Loucy (cell line): ENCODE measurements around the gene UGT1A1.

Source experiments
- H2AFZ ChIP-seq: fragments of 200-600 bp; sonication (generic); 2 replicates; pipeline ENCODE4 v1.6.0; 2016; ENCODE audit warnings: antibody characterized with exemption, mild to moderate bottlenecking, low read length, moderate library complexity
- H3F3A ChIP-seq: fragments of 200-600 bp; 2 replicates; pipeline ENCODE4 v1.6.0; 2016; ENCODE audit warnings: antibody characterized with exemption, low read depth, mild to moderate bottlenecking
- H3K27me3 ChIP-seq: fragments of 200-600 bp; sonication (generic); 2 replicates; pipeline ENCODE4 v1.6.1; 2014; ENCODE audit warnings: low read length, mild to moderate bottlenecking; ENCODE audit not compliant: insufficient read depth, poor library complexity, severe bottlenecking
- H3K36me3 ChIP-seq: fragments of 200-600 bp; sonication (generic); 2 replicates; pipeline ENCODE4 v1.6.1; 2016; ENCODE audit warnings: low read length; ENCODE audit not compliant: insufficient read depth
- H3K4me1 ChIP-seq: fragments of 200-600 bp; sonication (generic); 2 replicates; pipeline ENCODE4 v1.5.1; 2014; ENCODE audit warnings: low read length, mild to moderate bottlenecking; ENCODE audit not compliant: insufficient read depth, poor library complexity, severe bottlenecking
- H3K4me2 ChIP-seq: fragments of 200-600 bp; sonication (generic); 2 replicates; pipeline ENCODE4 v1.6.0; 2014; ENCODE audit warnings: antibody characterized with exemption, low read length, low read depth, mild to moderate bottlenecking; ENCODE audit not compliant: poor library complexity, severe bottlenecking
- H3K4me3 ChIP-seq: fragments of 200-600 bp; sonication (generic); 2 replicates; pipeline ENCODE4 v1.5.1; 2014; ENCODE audit warnings: low read length, mild to moderate bottlenecking, mixed read lengths; ENCODE audit not compliant: poor library complexity, severe bottlenecking
- H3K79me2 ChIP-seq: fragments of 200-600 bp; sonication (generic); 2 replicates; pipeline ENCODE4 v1.6.1; 2014; ENCODE audit warnings: low read length; ENCODE audit not compliant: insufficient read depth
- H3K9ac ChIP-seq: fragments of 200-600 bp; sonication (generic); 2 replicates; pipeline ENCODE4 v1.6.0; 2014; ENCODE audit warnings: mild to moderate bottlenecking, low read depth, low read length, moderate library complexity; ENCODE audit not compliant: poor library complexity, severe bottlenecking
- H3K9me2 ChIP-seq: fragments of 200-600 bp; sonication (generic); replicated peaks from 2 replicates; pipeline ENCODE4 v1.6.1; 2016; ENCODE audit warnings: low read depth, low read length, mixed read lengths
- H3K9me3 ChIP-seq: fragments of 200-600 bp; sonication (generic); 2 replicates; pipeline ENCODE4 v1.6.1; 2014; ENCODE audit warnings: mild to moderate bottlenecking, antibody characterized with exemption, low read length, low read depth; ENCODE audit not compliant: insufficient read depth
- H4K20me1 ChIP-seq: fragments of 200-600 bp; sonication (generic); 2 replicates; pipeline ENCODE4 v1.6.0; 2014; ENCODE audit warnings: antibody characterized with exemption, low read length, mild to moderate bottlenecking; ENCODE audit not compliant: insufficient read depth, poor library complexity, severe bottlenecking
- CTCF ChIP-seq: fragments of 200-600 bp; sonication (generic); conservative IDR thresholded peaks from 2 replicates; pipeline ENCODE4 v1.5.1; 2014; ENCODE audit warnings: mild to moderate bottlenecking, antibody characterized with exemption, low read length
- EZH2phosphoT487 ChIP-seq: fragments of 200-600 bp; IDR thresholded peaks from 2 replicates; pipeline ENCODE4 v1.6.1; 2018; ENCODE audit warnings: antibody characterized with exemption, mild to moderate bottlenecking, moderate library complexity, borderline replicate concordance

Gene UGT1A1

GRCh38 chr2:233773854-233774253 lies 13.8 kb downstream of the UGT1A1 start:
- no peak for TF ChIP-seq EZH2phosphoT487
- TF ChIP-seq CTCF = no peak
- H3K36me3 ChIP-seq = no peaks in the 10 kb centered on the region
- no peaks in the 10 kb centered on the region for H3K4me1 ChIP-seq
- H4K20me1 ChIP-seq = no peaks in the 10 kb centered on the region
- H3K9ac ChIP-seq = no peak overlapping the region
- no peak overlapping the region for H3K4me2 ChIP-seq
- H2AFZ ChIP-seq = no peak overlapping the region
- H3K27me3 ChIP-seq = no peaks in the 10 kb centered on the region
- H3K9me2 ChIP-seq = no peaks in the 10 kb centered on the region
- no peaks in the 10 kb centered on the region for H3K9me3 ChIP-seq
- no peak overlapping the region for H3K4me3 ChIP-seq
- H3K79me2 ChIP-seq = no peaks in the 10 kb centered on the region
- no peaks in the 10 kb centered on the region for H3F3A ChIP-seq

GRCh38 chr2:233775414-233775813 lies 15.3 kb downstream of the UGT1A1 start:
- H3K9me2 ChIP-seq = no peaks in the 10 kb centered on the region
- no peak overlapping the region for H2AFZ ChIP-seq
- H3K79me2 ChIP-seq = no peaks in the 10 kb centered on the region
- H3K9ac ChIP-seq = no peak overlapping the region
- H3K36me3 ChIP-seq = no peaks in the 10 kb centered on the region
- no peaks in the 10 kb centered on the region for H4K20me1 ChIP-seq
- TF ChIP-seq CTCF = no peak
- no peak for TF ChIP-seq EZH2phosphoT487
- no peak overlapping the region for H3K4me2 ChIP-seq
- no peaks in the 10 kb centered on the region for H3K4me1 ChIP-seq
- no peaks in the 10 kb centered on the region for H3K27me3 ChIP-seq
- no peaks in the 10 kb centered on the region for H3F3A ChIP-seq
- no peak overlapping the region for H3K4me3 ChIP-seq
- H3K9me3 ChIP-seq = no peaks in the 10 kb centered on the region

- no peaks in the 10 kb centered on the region for H3K4me1 ChIP-seq
- no peaks in the 10 kb centered on the region for H3K36me3 ChIP-seq
- no peak within 1 kb of the TSS for H3K4me3 ChIP-seq
- H3K4me2 ChIP-seq = no peak within 1 kb of the TSS
- no peaks in the 10 kb centered on the region for H3K9me3 ChIP-seq
- TF ChIP-seq CTCF = no peak
- TF ChIP-seq EZH2phosphoT487 = no peak
- H3F3A ChIP-seq = no peaks in the 10 kb centered on the region
- no peak within 1 kb of the TSS for H3K9ac ChIP-seq
- no peaks in the 10 kb centered on the region for H3K9me2 ChIP-seq
- H2AFZ ChIP-seq = no peak within 1 kb of the TSS
- no peaks in the 10 kb centered on the region for H3K27me3 ChIP-seq
- H3K79me2 ChIP-seq = no peaks in the 10 kb centered on the region
- H4K20me1 ChIP-seq = no peaks in the 10 kb centered on the region
These were observed 18.0 kb downstream of the UGT1A1 start, which contains the start of gene MROH2A for GRCh38 chr2:233778030-233778429. MROH2A (plus strand) TSS chr2:233778330; CDS start chr2:233779359, 1,029 bp downstream.
